Embryonic facial prominence (tissue), 1 donor: Measurements from ENCODE around the gene PPP2R5C.
"Not testable (repeated sequence)": the region's sequence is repeated elsewhere in the genome, so short reads cannot be mapped to it uniquely, and the experiment has no call there.

Experiments used
- DNase-seq: peaks from one replicate; pipeline ENCODE4 v3.0.0-alpha.2; 2016; ENCODE audit errors: extremely low spot score

PPP2R5C gene

DNA sequence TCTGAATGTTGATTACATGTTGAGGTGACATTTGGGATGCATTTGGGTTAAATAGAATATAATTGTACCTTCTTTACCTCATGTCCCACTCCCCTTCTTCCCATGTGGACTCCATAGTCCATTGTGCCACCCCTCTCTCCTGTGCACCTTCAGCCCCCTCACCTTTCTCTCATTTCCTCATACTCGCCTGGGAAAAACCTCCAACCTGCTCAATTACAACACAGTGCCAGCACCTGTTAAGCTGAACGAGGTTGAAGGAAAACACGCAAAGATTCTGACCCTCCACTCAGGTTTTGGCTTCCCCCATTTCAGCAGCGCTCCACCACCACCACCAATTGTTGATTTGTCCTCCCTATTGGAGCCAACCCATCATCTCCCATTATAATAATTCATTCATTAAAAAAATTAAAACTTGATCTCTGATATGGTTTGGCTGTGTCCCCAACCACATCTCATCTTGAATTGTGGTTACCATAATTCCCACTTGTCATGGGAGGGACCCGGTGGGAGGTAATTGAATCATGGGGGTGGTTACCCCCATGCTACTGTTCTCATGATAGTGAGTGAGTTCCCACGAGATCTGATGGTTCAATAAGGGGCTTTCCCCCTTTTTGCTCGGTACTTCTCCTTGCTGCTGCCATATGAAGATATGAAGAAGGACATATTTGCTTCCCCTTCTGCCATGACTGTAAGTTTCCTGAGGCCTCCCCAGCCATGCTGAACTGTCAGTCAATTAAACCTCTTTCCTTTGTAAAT lies 33.7 kb upstream of the PPP2R5C start:
- no peak for DNase-seq

DNA sequence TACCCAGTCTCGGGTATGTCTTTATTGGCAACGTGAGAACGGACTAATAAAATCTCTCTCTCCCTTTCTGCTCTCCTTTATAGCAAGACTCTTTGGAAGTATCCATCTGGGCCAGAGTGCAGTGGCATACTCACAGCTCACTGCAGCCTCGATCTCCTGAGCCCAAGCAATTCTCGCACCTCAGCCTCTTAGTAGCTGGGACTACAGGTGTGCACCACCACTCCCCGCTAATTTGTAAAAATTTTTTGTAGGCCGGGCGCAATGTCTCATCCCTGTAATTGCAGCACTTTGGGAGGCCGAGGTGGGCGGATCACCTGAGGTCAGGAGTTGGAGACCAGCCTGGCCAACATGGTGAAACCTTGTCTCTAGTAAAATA lies 33.2 kb upstream of the PPP2R5C start:
- DNase-seq: no peak

DNA sequence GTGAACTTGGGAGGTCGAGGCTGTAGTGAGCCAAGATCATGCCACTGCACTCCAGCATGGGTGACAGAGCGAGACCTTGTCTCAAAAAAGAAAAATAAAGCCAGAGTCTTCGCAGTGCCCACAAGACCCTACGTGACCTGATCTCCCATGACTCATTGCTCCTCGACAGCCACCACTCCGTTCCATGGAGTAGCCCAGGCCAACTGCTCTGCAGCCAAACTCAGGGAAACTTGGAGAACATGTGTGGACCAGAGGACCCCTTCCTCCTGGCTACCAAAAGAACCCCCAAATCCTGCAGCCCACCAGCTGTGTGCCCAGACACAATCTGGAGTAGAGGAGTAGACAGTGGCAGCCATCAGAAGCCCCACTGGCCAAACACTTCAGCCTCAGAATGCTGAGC lies 32.1 kb upstream of the PPP2R5C start:
- no peak for DNase-seq

DNA sequence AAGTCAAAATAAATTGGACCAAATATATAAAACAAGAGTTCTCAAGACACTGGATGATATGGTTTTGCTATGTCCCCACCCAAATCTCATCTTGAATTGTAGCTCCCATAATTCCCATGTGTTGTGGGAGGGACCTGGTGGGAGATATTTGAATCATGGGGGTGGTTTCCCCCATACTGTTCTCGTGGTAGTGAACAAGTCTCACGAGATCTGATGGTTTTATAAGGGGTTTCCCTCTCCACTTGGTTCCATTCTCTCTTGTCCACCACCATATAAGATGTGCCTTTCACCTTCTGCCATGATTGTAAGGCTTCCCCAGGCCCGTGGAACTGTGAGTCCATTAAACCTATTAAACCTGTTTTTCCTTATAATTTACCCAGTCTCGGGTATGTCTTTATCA lies 31.4 kb upstream of the PPP2R5C start:
- DNase-seq: not testable (repeated sequence)

DNA sequence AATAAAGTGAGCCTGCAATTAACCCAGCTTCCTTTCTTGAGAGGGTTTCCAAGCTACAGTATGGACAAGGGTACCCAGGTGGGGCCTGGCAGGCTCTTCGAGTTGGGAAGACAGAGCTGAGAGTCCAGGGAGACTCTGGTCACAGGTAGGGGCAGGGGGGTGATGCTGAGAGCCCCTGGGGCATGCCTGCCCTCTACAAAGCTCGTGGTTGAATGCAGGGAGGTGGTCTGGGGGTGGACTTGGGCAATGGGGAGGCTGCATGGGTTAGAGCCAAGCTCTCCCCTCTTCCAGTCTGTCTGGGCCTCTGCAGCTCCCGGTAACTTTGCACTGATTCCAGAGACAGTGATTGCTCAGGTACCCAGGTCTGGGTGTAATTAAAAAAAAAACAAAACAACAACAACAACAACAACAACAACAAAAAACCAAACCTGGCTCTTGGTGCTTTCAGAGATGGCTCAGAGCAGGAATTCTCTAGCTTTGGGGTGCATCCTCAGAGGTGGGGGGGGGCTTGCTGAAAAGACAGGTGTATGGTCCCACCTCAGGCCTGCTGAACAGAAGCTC lies 30.8 kb upstream of the PPP2R5C start:
- DNase-seq: no peak

DNA sequence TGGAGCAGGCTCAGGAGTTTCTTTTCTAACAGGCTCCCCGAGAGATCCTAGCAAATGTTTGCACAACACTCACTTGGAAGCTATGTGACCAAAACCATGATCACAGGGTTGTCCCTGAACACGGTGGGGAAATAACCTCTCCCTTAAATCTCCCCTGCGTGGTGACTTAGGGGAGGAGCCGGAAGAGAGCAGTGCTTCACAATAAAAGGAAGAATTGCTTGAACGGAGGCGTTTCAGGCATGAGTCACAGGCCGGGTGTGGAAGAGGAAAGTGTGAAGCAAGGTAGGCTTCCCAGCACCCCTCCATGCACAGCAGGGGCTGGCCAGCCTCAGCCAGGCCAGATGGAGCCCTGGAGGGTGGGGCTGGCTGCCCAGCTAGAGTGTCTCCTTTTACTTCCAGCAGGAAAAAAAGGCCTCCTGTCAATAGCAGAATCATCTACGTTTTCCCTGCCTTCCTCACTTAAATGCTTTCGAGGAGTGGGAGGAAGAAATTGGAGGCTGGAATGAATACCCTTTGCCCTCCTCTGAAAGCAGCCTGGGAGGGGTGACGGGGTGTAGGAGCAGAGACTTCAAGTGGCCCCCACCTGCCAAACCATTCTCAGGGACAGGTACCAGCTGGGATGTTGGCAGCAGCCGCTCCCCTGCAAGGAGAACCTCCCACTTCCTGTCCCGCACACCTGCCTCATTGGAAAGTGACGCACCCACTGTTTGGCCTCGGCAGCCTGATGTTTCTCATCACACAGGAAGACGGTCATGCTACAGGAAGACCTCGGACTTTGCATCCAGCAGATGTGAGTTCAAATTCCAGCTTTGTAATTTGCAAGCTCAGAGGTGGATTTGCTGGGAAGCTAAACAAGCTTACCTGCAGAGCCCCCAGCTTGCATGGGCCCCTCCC lies 30.1 kb upstream of the PPP2R5C start:
- DNase-seq: no peak

DNA sequence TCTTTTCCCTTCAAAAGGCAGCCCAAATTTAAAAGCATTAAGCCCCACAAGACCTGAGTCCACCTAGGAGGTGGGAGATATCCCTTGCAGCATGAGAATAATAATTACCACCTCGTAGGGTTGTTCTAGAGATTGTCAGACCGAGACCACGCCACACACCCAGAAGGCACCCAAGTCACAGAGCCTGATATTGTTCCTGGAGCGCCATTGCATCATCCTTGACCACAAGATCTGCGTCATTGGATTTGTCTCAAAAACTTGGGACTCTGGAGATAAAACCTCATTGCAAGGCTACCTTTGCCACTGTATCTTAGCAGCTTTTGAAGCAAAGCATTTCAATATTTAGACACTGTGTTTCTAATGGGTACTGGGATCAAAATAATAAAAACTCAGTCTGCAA lies 29.4 kb upstream of the PPP2R5C start:
- no peak for DNase-seq

DNA sequence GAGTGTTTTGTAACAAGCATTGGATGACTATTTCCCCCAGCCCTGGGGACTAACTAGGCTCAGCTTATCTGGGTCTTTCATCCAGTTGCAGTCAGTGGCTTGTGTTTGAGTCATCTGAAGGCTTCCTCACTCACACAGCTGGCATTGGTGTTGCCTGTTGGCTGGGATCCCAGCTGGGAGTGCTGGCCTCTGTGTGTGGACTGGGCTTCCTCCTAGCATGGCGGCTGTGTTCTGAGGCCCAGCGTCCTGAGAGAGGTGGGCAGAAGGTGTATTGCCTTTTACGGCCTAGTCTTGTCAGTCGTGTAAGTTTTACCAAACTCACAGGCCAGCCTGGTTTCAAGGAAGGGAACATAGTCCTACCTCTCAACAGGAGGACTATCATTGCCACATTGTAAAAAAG lies 28.3 kb upstream of the PPP2R5C start:
- no peak for DNase-seq

DNA sequence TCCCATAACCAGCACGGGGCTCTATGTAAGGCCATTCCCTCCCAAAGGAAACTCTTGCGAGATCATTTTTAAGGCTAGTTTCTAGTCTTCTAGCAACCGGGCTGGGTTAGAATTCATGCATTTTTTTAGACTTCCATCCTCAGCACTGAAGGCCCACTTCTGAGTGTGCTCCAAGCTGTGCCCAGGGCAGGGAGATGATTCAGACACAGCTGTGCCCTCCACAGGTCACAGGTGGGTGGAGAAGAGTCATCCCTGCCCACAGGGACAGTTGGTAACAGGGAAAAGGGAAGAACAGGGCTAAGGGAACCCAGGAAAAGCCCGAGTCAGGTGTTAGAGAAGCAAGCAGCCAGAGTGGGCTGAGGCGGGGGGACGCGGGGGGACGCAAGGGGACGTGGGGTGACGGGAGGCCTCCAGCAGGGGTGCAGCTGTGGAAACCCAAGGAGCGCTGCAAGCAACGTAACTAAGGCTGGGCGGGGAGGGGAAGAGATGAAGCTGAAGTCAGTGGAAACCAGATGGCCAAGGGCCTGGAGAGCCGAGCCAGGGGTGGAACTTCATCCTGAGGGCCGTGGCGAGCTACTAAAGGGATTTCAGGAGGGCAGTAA lies 27.2 kb upstream of the PPP2R5C start:
- DNase-seq: no peak

DNA sequence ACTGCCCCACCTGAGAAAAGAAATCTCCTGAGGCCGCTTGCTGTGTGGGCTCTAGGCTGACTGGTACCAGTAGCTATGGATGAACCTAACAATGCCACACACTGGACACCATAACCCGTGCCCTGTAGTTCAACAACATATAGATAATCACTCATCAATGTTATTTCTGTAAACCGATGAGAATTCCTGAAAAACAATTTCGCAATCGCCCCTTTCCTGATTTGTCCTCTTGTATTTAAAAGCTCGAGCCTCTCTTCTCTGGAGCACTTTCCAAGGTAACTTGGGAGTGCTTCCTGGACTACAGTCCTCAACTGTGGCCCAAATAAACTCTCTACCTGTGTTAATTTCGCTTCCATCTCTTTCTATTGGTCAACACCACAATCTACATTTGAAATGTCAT lies 26.1 kb upstream of the PPP2R5C start:
- DNase-seq: no peak

DNA sequence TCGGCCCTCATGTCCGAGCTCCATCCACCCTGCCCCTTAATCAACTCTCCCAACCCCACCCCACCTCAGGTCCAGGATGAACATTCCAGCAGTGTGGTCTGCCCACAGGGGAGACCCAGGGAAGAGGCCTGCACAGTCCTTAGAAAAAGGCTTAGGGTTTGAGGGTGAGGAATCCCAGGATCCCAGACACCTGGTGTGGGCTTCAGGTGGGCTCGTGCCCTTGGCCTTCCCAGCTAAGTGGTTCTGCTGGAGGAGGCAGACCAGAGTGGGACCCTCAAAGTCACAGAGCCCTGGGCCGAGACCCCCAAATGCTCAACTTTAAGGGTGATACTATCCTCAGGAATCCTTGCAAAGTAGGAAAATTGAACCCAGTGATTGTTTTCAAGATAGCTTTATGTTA lies 25.4 kb upstream of the PPP2R5C start:
- DNase-seq: no peak

DNA sequence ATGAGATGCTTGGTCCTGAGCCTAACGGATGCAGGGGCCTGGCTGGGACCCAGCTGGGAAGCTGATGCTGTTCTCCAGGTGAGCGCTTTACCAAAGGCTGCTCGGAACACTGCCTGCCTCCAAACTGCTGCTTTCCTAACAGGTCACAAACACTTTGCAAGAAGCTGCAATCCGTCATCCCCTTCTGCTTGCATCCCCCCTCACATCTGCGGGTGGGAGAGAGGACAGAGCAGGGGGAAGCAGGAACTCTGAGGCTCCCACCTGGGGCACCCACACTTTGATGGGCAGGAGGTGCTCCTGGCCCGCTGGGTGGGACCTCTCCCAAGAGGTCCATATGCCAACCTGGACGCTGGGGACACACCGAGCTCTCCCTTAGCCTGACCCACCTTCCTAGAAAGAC lies 24.9 kb upstream of the PPP2R5C start:
- no peak for DNase-seq

DNA sequence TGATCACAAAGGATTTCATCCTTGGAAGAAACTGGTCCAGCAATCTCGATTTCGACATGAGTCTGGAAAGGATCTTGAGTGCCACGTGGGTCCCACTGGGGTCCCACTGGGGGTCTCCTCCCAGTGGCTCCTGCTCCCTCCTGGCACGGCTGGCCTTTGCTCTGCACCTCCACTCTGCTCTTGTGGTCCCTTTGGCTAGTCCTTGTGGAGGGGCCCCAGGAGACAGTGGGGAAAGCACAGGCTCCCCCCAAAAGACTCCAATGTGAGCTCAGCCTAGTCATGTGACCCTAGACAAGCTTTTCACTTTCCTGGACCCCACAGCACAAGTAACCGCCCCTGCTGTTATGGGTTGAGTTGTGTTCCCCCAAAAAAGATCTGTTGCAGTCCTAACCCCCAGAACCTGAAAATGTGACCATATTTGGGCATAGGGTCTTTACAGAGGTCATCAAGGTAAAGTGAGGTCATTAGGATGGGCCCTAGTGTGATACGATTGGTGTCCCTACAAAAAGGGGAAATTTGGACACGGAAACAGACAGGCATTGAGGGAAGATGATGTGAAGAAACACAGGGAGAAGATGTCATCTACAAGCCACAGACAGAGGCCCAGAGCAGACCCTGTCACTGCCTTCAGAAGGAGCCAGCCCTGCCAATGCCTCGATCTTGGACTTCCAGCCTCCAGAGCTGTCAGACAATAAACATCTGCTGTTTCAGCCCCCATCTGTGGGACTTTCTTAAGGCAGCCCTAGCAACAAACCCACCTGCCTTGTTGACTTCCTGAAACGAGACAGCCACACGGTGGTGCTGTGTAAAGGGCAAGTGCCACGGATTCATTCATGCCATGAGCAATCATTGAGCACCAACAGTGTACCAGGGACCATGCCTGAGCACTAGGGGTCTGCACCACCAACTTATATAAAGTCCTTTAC lies 23.8 kb upstream of the PPP2R5C start:
- DNase-seq: no peak

DNA sequence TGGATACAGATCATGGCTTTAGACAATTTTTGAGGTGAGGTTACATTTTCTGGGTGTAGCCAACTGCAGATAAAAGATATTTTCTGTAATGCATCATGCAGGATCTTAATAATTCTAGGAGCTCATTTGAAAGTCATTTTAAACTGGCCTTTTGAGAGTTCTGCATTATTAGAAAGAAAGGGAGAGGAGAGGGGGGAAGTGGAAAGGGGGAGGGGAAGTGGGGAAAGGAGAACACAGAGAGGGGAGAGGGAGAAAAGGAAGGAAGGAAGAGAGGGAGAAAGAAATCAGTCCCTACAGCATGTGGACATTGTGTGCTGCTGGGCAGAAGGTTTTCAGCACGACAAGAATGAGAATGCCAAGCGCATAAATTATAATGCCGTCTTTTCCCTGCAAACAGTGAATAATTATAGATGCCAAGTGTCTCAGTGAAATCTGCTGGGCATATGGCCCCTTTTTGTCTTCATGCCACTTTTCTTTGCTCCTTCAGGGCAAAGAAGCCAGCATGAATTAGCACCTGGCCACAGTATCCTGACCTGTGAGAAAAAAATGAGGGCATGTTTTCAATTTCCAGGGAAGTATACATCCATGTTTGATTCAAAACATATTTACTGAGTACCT lies 22.7 kb upstream of the PPP2R5C start:
- no peak for DNase-seq

DNA sequence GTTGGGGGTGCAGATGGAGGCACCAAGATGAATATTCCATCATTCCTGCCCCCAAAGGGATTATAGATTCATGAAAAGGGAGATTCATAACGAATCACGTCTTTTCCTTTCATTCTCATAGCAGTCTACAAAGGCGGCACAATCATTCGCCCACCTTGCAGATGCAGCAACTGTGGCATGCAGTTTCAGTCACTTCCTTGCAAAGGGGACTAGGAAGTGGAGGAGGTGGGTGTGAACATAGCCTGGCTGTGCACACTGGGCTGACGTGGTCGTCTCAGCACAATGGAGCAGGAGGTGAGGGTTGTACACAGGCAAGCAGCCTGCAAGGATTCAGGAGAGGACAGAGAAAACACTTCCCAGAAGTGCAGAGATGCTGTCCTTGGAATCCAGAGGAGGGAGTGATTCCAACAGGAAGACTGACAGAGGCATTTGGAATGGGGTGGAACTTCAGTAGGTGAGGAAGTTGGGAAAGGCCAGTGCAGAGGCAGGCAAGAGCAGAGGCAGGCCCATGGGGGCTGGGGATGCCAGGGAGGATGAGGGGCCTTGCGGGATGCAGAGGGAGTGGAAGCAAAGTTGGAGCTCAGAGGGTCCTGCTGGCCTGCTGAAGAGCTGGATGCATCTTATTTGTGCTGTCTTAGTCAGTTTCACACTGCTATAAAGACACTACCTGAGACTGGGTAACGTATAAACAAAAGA lies 21.9 kb upstream of the PPP2R5C start:
- DNase-seq: no peak

DNA sequence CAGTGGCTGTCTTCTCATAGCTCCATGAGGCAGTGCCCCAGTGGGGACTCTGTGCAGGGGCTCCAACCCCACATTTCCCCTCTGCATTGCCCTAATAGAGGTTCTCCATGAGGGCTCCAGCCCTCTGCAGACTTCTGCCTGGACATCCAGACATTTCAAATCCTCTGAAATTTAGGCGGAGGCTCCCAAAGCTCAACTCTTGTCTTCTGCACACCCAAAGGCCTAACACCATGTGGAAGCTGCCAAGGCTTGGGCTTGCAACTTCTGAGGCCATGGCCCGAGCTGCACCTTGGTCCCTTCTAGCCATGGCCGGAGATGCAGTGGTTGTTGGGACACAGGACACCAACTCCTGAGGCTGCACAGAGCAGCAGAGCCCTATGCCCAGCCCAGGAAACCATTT lies 20.5 kb upstream of the PPP2R5C start:
- DNase-seq: no peak

DNA sequence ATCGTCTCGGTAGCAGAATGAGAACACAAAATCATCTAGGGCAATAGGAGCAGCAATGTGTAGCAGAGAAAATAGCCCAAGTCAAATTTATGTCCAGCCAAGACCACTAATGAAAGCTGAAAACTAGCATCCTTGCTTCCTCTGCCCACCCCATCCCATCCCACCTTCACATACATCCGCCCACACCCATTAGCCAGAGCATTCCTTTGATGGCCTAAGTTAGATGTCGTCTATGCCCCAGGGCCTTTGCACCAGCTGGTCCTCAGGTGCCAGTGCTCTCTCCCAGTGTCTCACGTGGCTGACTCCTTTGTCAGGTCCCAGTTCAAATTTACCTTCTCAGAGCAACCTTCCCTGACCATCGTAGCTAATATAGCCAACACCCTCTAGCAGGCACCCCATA lies 17.8 kb upstream of the PPP2R5C start:
- DNase-seq: no peak

DNA sequence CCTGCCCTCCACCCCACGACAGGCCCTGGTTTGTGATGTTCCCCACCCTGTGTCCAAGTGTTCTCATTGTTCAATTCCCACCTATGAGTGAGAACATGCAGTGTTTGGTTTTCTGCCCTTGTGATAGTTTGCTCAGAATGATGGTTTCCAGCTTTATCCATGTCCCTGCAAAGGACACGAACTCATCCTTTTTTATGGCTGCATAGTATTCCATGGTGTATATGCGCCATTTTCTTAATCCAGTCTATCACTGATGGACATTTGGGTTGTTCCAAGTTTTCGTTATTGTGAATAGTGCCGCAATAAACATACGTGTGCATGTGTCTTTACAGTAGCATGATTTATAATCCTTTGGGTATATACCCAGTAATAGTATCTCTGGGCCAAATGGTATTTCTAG lies 17.1 kb upstream of the PPP2R5C start:
- not testable (repeated sequence) for DNase-seq

DNA sequence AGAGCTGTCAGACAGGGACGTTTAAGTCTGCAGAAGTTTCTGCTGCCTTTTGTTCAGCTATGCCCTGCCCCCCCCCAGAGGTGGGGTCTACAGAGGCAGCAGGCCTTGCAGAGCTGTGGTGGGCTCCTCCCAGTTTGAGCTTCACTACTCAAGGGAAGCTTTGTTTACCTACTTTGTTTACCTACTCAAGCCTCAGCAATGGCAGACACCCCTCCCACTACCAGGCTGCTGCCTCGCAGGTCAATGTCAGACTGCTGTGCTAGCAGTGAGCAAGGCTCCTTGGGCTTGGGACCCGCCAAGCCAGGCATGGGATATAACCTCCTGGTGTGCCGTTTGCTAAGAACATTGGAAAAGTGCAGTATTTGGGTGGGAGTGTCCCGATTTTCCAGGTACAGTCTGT lies 11.8 kb upstream of the PPP2R5C start:
- not testable (repeated sequence) for DNase-seq

DNA sequence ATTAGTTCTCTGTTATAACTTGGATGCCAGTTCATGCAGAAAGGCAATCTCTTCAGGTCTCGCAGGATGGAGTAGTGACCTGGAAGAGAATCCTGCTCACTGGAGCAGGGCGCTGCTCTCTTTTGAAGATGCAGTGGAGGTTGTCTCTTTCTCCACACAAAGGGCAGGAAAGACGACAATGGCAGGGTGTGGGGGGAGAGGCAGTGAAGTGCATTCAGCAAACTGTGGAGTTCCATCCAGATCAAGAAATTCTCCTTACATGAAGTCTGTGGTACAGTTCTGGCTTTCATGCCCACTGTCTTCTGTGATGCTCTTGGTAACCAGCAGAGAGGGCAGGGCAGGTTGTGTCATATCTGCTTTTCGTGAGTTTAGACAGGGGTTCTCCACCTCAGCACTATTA lies 6.6 kb upstream of the PPP2R5C start:
- DNase-seq: no peak
